Placental epithelial cell (primary cell): ENCODE results near the gene PPARGC1A. TPM values are rescaled to one million over a fixed set of nuclear protein-coding genes. Genes with fewer than 3 reads are reported as not detected.

Source experiments
- total RNA-seq: library from RNA; depleted of rRNA; stranded (reverse); fragments of >200 nt; gene quantifications from 2 replicates; pipeline ENCODE4 v1.2.3, GENCODE V29; 2012

PPARGC1A gene, protein sequence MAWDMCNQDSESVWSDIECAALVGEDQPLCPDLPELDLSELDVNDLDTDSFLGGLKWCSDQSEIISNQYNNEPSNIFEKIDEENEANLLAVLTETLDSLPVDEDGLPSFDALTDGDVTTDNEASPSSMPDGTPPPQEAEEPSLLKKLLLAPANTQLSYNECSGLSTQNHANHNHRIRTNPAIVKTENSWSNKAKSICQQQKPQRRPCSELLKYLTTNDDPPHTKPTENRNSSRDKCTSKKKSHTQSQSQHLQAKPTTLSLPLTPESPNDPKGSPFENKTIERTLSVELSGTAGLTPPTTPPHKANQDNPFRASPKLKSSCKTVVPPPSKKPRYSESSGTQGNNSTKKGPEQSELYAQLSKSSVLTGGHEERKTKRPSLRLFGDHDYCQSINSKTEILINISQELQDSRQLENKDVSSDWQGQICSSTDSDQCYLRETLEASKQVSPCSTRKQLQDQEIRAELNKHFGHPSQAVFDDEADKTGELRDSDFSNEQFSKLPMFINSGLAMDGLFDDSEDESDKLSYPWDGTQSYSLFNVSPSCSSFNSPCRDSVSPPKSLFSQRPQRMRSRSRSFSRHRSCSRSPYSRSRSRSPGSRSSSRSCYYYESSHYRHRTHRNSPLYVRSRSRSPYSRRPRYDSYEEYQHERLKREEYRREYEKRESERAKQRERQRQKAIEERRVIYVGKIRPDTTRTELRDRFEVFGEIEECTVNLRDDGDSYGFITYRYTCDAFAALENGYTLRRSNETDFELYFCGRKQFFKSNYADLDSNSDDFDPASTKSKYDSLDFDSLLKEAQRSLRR
- under 0.01 and 0.11 TPM in 2 replicates for total RNA-seq

GRCh38 chr4:23889814-23890341 lies at the start of gene PPARGC1A:
Gene PPARGC1A, minus strand, starts transcription at chr4:23890047. Its CDS starts 90 bp downstream, at chr4:23889957.

